Neural cell (in vitro differentiated cells): ENCODE results near the gene SLC30A7. TPM values are rescaled to one million over a fixed set of nuclear protein-coding genes. Genes with fewer than 3 reads are reported as not detected.

Experiments
- H2AFZ ChIP-seq: fragments of 200-600, 300-800 bp; sonication (generic), shearing (Covaris generic); 2 replicates; pipeline ENCODE4 v1.6.0; 2014; ENCODE audit warnings: low read depth, mild to moderate bottlenecking, antibody characterized with exemption, low read length, moderate library complexity
- H3F3A ChIP-seq: fragments of 200-600 bp; shearing (Covaris generic); 2 replicates; pipeline ENCODE4 v1.6.1; 2016; ENCODE audit warnings: mild to moderate bottlenecking, moderate library complexity, mixed read lengths, antibody characterized with exemption, low read length; ENCODE audit not compliant: insufficient read depth, poor library complexity, severe bottlenecking
- H3K27ac ChIP-seq: fragments of 200-600, 300-800 bp; sonication (generic), shearing (Covaris generic); 2 replicates; pipeline ENCODE4 v1.5.1; 2014; ENCODE audit warnings: mild to moderate bottlenecking, low read length, moderate library complexity
- H3K27me3 ChIP-seq: fragments of 300-800, 200-600 bp; sonication (generic), shearing (Covaris generic); 2 replicates; pipeline ENCODE4 v1.6.0; 2014; ENCODE audit warnings: mild to moderate bottlenecking, low read depth, low read length, moderate library complexity; ENCODE audit not compliant: insufficient read depth
- H3K36me3 ChIP-seq: fragments of 300-800, 200-600 bp; sonication (generic), shearing (Covaris generic); 2 replicates; pipeline ENCODE4 v1.5.1; 2014; ENCODE audit warnings: mild to moderate bottlenecking, antibody characterized with exemption, low read length, moderate library complexity; ENCODE audit not compliant: insufficient read depth
- H3K4me2 ChIP-seq: fragments of 300-800, 200-600 bp; sonication (generic), shearing (Covaris generic); 2 replicates; pipeline ENCODE4 v1.6.0; 2014; ENCODE audit warnings: mild to moderate bottlenecking, low read length
- H3K4me3 ChIP-seq: fragments of 300-800, 200-600 bp; sonication (generic), shearing (Covaris generic); 2 replicates; pipeline ENCODE4 v1.5.1; 2014; ENCODE audit warnings: mild to moderate bottlenecking, low read length, moderate library complexity
- H3K79me2 ChIP-seq: fragments of 200-600 bp; shearing (Covaris generic); replicated peaks from 2 replicates; pipeline ENCODE4 v1.6.0; 2014; ENCODE audit warnings: mild to moderate bottlenecking, low read length, moderate library complexity; ENCODE audit not compliant: insufficient read depth
- H3K9ac ChIP-seq: fragments of 300-800, 200-600 bp; sonication (generic), shearing (Covaris generic); 2 replicates; pipeline ENCODE4 v1.6.1; 2016; ENCODE audit warnings: mild to moderate bottlenecking, low read length, mixed read lengths
- H3K9me2 ChIP-seq: fragments of 200-600 bp; shearing (Covaris generic); 2 replicates; pipeline ENCODE4 v1.6.1; 2016; ENCODE audit warnings: mild to moderate bottlenecking, low read length, mixed read lengths; ENCODE audit not compliant: insufficient read depth
- H3K9me3 ChIP-seq: fragments of 200-600, 300-800 bp; sonication (generic), shearing (Covaris generic); 2 replicates; pipeline ENCODE4 v1.6.1; 2016; ENCODE audit warnings: mild to moderate bottlenecking, mixed run types, low read length, moderate library complexity, mixed read lengths
- H4K20me1 ChIP-seq: fragments of 200-600 bp; shearing (Covaris generic); 2 replicates; pipeline ENCODE4 v1.6.1; 2016; ENCODE audit warnings: mild to moderate bottlenecking, mixed run types; ENCODE audit not compliant: insufficient read depth
- CTCF ChIP-seq: fragments of 450-650 bp; IDR thresholded peaks from 2 replicates; pipeline ENCODE4 v1.5.1; 2014; ENCODE audit warnings: antibody characterized with exemption, mild to moderate bottlenecking, moderate library complexity; ENCODE audit not compliant: poor library complexity, severe bottlenecking
- EP300 ChIP-seq: fragments of 450-650 bp; conservative IDR thresholded peaks from 2 replicates; pipeline ENCODE4 v1.6.1; 2014; ENCODE audit warnings: antibody characterized with exemption, mild to moderate bottlenecking, moderate library complexity; ENCODE audit not compliant: poor library complexity, severe bottlenecking
- EZH2 ChIP-seq: fragments of 200-600, 300-800 bp; shearing (Covaris generic), sonication (generic); IDR thresholded peaks from 2 replicates; pipeline ENCODE4 v1.6.1; 2014; ENCODE audit warnings: antibody characterized with exemption, low read length, borderline replicate concordance, mild to moderate bottlenecking; ENCODE audit not compliant: insufficient read depth, poor library complexity, severe bottlenecking
- MXI1 ChIP-seq: fragments of 450-650 bp; conservative IDR thresholded peaks from 2 replicates; pipeline ENCODE4 v1.6.1; 2014; ENCODE audit warnings: antibody characterized with exemption, mild to moderate bottlenecking; ENCODE audit not compliant: poor library complexity, severe bottlenecking
- POLR2AphosphoS5 ChIP-seq: IDR thresholded peaks from 2 replicates; pipeline ENCODE4 v1.6.1; 2012
- RAD21 ChIP-seq: fragments of 450-650 bp; conservative IDR thresholded peaks from 2 replicates; pipeline ENCODE4 v1.6.1; 2014; ENCODE audit warnings: antibody characterized with exemption, mild to moderate bottlenecking, moderate library complexity
- REST ChIP-seq: IDR thresholded peaks from 2 replicates; pipeline ENCODE4 v1.6.1; 2012; ENCODE audit warnings: borderline replicate concordance
- SMC3 ChIP-seq: fragments of 450-650 bp; conservative IDR thresholded peaks from 2 replicates; pipeline ENCODE4 v1.6.1; 2014; ENCODE audit warnings: antibody characterized with exemption, mild to moderate bottlenecking, moderate library complexity; ENCODE audit not compliant: poor library complexity
- TAF1 ChIP-seq: IDR thresholded peaks from 2 replicates; pipeline ENCODE4 v1.6.1; 2012; ENCODE audit warnings: low read depth
- polyA plus RNA-seq: library from polyadenylated mRNA; depleted of rRNA; stranded (reverse); fragments of >200 nt; gene quantifications from 2 replicates; pipeline ENCODE4 v1.2.3, GENCODE V29; 2014

The SLC30A7 gene
- polyA plus RNA-seq, 1 donor from 2014 or later = 19.8 TPM

GRCh38 chr1:100905181-100905580, 9.3 kb downstream of the SLC30A7 start:
- no peaks in the 10 kb centered on the region for H3F3A ChIP-seq
- H3K27me3 ChIP-seq = no peaks in the 10 kb centered on the region
- no peak overlapping the region for H3K27ac ChIP-seq
- H3K4me3 ChIP-seq = no peak overlapping the region
- H3K79me2 ChIP-seq = no peaks in the 10 kb centered on the region
- no peak overlapping the region for H2AFZ ChIP-seq
- no peak overlapping the region for H3K4me2 ChIP-seq
- no peak overlapping the region for H3K9ac ChIP-seq
- no peaks in the 10 kb centered on the region for H4K20me1 ChIP-seq
- H3K9me3 ChIP-seq = no peaks in the 10 kb centered on the region
- no peaks in the 10 kb centered on the region for H3K9me2 ChIP-seq
- TF ChIP-seq TAF1 = no peak
- no peak for TF ChIP-seq CTCF
- no peak for TF ChIP-seq SMC3
- TF ChIP-seq REST = no peak
- no peak for TF ChIP-seq POLR2AphosphoS5
- TF ChIP-seq MXI1 = no peak
- no peak for TF ChIP-seq EP300
- no peak for TF ChIP-seq RAD21
- no peak for TF ChIP-seq EZH2
- peaks cover 13% of the 10 kb centered on the region for H3K36me3 ChIP-seq

GRCh38 chr1:100907887-100908286, 12.0 kb downstream of the SLC30A7 start:
- Histone ChIP-seq H3K4me2 (no peak overlapping the region), H2AFZ (no peak overlapping the region), H3K4me3 (no peak overlapping the region), H3F3A (no peaks in the 10 kb centered on the region), H3K9me3 (no peaks in the 10 kb centered on the region), H4K20me1 (no peaks in the 10 kb centered on the region), H3K27ac (no peak overlapping the region), H3K36me3 (peaks cover 13% of the 10 kb centered on the region), H3K79me2 (no peaks in the 10 kb centered on the region), H3K27me3 (no peaks in the 10 kb centered on the region), H3K9ac (no peak overlapping the region), H3K9me2 (no peaks in the 10 kb centered on the region)
- TF ChIP-seq CTCF = no peak
- TF ChIP-seq EP300 = no peak
- TF ChIP-seq EZH2 = no peak
- TF ChIP-seq RAD21 = no peak
- no peak for TF ChIP-seq MXI1
- TF ChIP-seq REST = no peak
- no peak for TF ChIP-seq SMC3
- TF ChIP-seq TAF1 = no peak
- TF ChIP-seq POLR2AphosphoS5 = no peak
